CD14-positive monocyte (primary cell): ENCODE measurements around the gene HDGFL3. TPM values are rescaled to one million over a fixed set of nuclear protein-coding genes. Genes with fewer than 3 reads are reported as not detected.

ENCODE experiments used
- DNase-seq, 3 donors: peaks; one replicate each; pipeline ENCODE4 v3.0.0-alpha.2; 2011 to 2022
- H2AFZ ChIP-seq: 2 replicates; pipeline ENCODE4 v1.6.0; 2012; ENCODE audit warnings: mild to moderate bottlenecking, low read depth, low read length, inconsistent platforms; ENCODE audit not compliant: insufficient read depth, poor library complexity, severe bottlenecking
- H3K27ac ChIP-seq, 2 donors: 1 replicate in 1 of 2; 2 replicates in 1 of 2; pipeline ENCODE4 v1.5.1; 2012 to 2013; ENCODE audit warnings: low read length in 2 of 2, control low read depth in 1 of 2, inconsistent platforms in 1 of 2, low read depth in 1 of 2, mild to moderate bottlenecking in 1 of 2
- H3K27me3 ChIP-seq, 2 donors: one replicate each; pipeline versions ENCODE4 v1.6.0 to v1.6.1; 2011 to 2013; ENCODE audit warnings: low read length in 2 of 2; ENCODE audit not compliant: control insufficient read depth in 2 of 2, insufficient read depth in 2 of 2
- H3K36me3 ChIP-seq, 2 donors: replicated peaks in 1 of 2; 1 replicate in 1 of 2; 2 replicates in 1 of 2; pipeline versions ENCODE4 v1.5.1 to v1.6.1; 2012 to 2013; ENCODE audit warnings: low read length in 2 of 2, control low read depth in 1 of 2, inconsistent platforms in 1 of 2, mild to moderate bottlenecking in 1 of 2; ENCODE audit not compliant: insufficient read depth in 2 of 2, control insufficient read depth in 1 of 2
- H3K4me1 ChIP-seq, 2 donors: 1 replicate in 1 of 2; 2 replicates in 1 of 2; pipeline versions ENCODE4 v1.5.1 to v1.6.1; 2012 to 2013; ENCODE audit warnings: low read length in 2 of 2, control low read depth in 1 of 2, inconsistent platforms in 1 of 2, mild to moderate bottlenecking in 1 of 2, moderate library complexity in 1 of 2; ENCODE audit not compliant: insufficient read depth in 2 of 2, control insufficient read depth in 1 of 2
- H3K4me2 ChIP-seq: replicated peaks from 2 replicates; pipeline ENCODE3; 2012; ENCODE audit warnings: low read length, moderate library complexity, mild to moderate bottlenecking; ENCODE audit not compliant: poor library complexity, severe bottlenecking; ENCODE audit errors: extremely low read depth
- H3K4me3 ChIP-seq, 3 experiments: fragments of 200-600 bp in 1 of 3; sonication (generic) in 1 of 3; replicated peaks in 1 of 3; 1 replicate in 2 of 3; 2 replicates in 1 of 3; pipeline ENCODE4 v1.5.1; 2011 to 2013; ENCODE audit warnings: low read length in 3 of 3, mild to moderate bottlenecking in 3 of 3, control low read depth in 2 of 3, low read depth in 2 of 3, inconsistent platforms in 1 of 3, moderate library complexity in 1 of 3
- H3K79me2 ChIP-seq: 2 replicates; pipeline ENCODE4 v1.6.0; 2012; ENCODE audit warnings: mild to moderate bottlenecking, control low read depth, inconsistent platforms, low read length, moderate library complexity; ENCODE audit not compliant: insufficient read depth
- H3K9ac ChIP-seq: 2 replicates; pipeline ENCODE4 v1.6.0; 2017; ENCODE audit warnings: low read length, mild to moderate bottlenecking; ENCODE audit not compliant: insufficient read depth, poor library complexity, severe bottlenecking
- H3K9me3 ChIP-seq, 2 donors: replicated peaks in 1 of 2; 1 replicate in 1 of 2; 2 replicates in 1 of 2; pipeline versions ENCODE4 v1.5.1 to v1.6.1; 2012 to 2013; ENCODE audit warnings: low read length in 2 of 2, control low read depth in 1 of 2; ENCODE audit not compliant: control insufficient read depth in 1 of 2, insufficient read depth in 1 of 2
- H4K20me1 ChIP-seq: 2 replicates; pipeline ENCODE4 v1.6.0; 2012; ENCODE audit warnings: mild to moderate bottlenecking, low read length, control low read depth, moderate library complexity; ENCODE audit not compliant: insufficient read depth
- H3K27ac Mint-ChIP-seq, 7 donors: one replicate each; pipeline ENCODE4 v1.8.0; 2020; ENCODE audit warnings: mild to moderate bottlenecking in 7 of 7, mixed read lengths in 7 of 7, moderate library complexity in 6 of 7, inconsistent platforms in 2 of 7
- H3K27me3 Mint-ChIP-seq, 3 donors: one replicate each; pipeline ENCODE4 v1.8.0; 2021 to 2022; ENCODE audit warnings: low read depth in 3 of 3, mild to moderate bottlenecking in 3 of 3, mixed read lengths in 3 of 3, moderate library complexity in 3 of 3, inconsistent platforms in 1 of 3
- H3K36me3 Mint-ChIP-seq, 2 donors: one replicate each; pipeline ENCODE4 v1.8.0; 2020; ENCODE audit warnings: mixed read lengths in 2 of 2, inconsistent platforms in 1 of 2, mild to moderate bottlenecking in 1 of 2
- H3K4me1 Mint-ChIP-seq: one replicate; pipeline ENCODE4 v1.8.0; 2020; ENCODE audit warnings: mild to moderate bottlenecking, mixed read lengths
- H3K4me3 Mint-ChIP-seq, 2 donors: one replicate each; pipeline ENCODE4 v1.8.0; 2020; ENCODE audit warnings: mild to moderate bottlenecking in 2 of 2, mixed read lengths in 2 of 2, moderate library complexity in 1 of 2
- H3K9me3 Mint-ChIP-seq, 7 donors: one replicate each; pipeline ENCODE4 v1.8.0; 2020 to 2022; ENCODE audit warnings: mixed read lengths in 7 of 7, mild to moderate bottlenecking in 6 of 7, moderate library complexity in 6 of 7, inconsistent platforms in 2 of 7
- WGBS: methylation state at CpG from one replicate; pipeline ENCODE4 v1.1.5; 2013; ENCODE audit warnings: missing lambda C conversion rate; ENCODE audit not compliant: insufficient coverage; 5-methylcytosine and 5-hydroxymethylcytosine counted together
- intact Hi-C, 2 donors: fragments of 100-400 bp; cut with micrococcal nuclease; formaldehyde crosslinking; loops; one replicate each; pipeline versions ENCODE4 v1.15.0 to v1.15.1; 2023
- polyA plus RNA-seq, 3 donors: library from polyadenylated mRNA; depleted of rRNA in 1 of 3; unstranded in 2 of 3; stranded (reverse) in 1 of 3; fragments of 300-500 nt in 2 of 3; fragments of >200 nt in 1 of 3; fragmentation: Illumina TruSeq in 2 of 3; gene quantifications; 1 replicate in 2 of 3; 2 replicates in 1 of 3; pipeline ENCODE4 v1.2.3, GENCODE V29; 2012 to 2021
- TF ChIP-seq, protein P1 (sequence below): fragments of 200-600 bp; IDR thresholded peaks from one replicate; pipeline ENCODE4 v1.8.0; 2022; ENCODE audit warnings: antibody characterized with exemption, mild to moderate bottlenecking

The HDGFL3 gene
- polyA plus RNA-seq, 3 donors = 0.35 to 1.1 (median 0.69) TPM

DNA sequence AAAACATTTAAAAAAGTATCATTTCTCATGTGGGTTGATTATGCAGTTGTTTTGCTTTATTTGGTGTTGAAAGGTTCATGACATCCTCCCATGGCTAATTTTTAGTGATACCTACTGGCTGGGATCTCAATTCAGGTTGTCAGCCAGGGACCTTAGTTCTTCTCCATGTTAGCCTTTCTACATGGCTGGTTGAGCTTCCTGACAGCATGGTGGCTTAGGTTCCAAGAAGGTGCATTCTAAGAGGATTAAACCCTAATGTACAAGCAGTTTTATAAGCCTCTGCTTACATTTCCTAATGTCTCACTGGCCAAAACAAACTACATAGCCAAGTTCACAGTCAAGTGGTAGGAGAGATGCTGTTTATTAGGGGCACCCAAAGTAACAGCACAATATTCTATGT lies 109.5 kb downstream of the HDGFL3 start:
- no peaks in the 10 kb centered on the region for H3K79me2 ChIP-seq
- Mint-ChIP-seq H3K4me1 (peaks cover 33% of the 10 kb centered on the region), H3K36me3 (peaks cover 0 to 2% of the 10 kb centered on the region in 2 donors), H3K9me3 (peaks cover 3 to 14% (median 7%) of the 10 kb centered on the region in 7 donors), H3K27ac (no peak overlapping the region), H3K27me3 (peaks cover 2 to 8% (median 5%) of the 10 kb centered on the region in 3 donors), H3K4me3 (no peak overlapping the region)
- peaks cover 2 to 7% of the 10 kb centered on the region in 2 donors for H3K9me3 ChIP-seq
- no peak overlapping the region for H3K4me3 ChIP-seq
- H3K9ac ChIP-seq = no peak overlapping the region
- no peaks in the 10 kb centered on the region for H3K36me3 ChIP-seq
- peaks cover 22 to 29% of the 10 kb centered on the region in 2 donors for H3K4me1 ChIP-seq
- no peaks in the 10 kb centered on the region for H4K20me1 ChIP-seq
- H3K4me2 ChIP-seq = no peak overlapping the region
- no peak overlapping the region for H3K27ac ChIP-seq
- H2AFZ ChIP-seq = no peak overlapping the region
- intact Hi-C loops = no loop called here
- TF ChIP-seq, protein P1, sequence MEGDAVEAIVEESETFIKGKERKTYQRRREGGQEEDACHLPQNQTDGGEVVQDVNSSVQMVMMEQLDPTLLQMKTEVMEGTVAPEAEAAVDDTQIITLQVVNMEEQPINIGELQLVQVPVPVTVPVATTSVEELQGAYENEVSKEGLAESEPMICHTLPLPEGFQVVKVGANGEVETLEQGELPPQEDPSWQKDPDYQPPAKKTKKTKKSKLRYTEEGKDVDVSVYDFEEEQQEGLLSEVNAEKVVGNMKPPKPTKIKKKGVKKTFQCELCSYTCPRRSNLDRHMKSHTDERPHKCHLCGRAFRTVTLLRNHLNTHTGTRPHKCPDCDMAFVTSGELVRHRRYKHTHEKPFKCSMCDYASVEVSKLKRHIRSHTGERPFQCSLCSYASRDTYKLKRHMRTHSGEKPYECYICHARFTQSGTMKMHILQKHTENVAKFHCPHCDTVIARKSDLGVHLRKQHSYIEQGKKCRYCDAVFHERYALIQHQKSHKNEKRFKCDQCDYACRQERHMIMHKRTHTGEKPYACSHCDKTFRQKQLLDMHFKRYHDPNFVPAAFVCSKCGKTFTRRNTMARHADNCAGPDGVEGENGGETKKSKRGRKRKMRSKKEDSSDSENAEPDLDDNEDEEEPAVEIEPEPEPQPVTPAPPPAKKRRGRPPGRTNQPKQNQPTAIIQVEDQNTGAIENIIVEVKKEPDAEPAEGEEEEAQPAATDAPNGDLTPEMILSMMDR = no peak
- no peaks in the 10 kb centered on the region for H3K27me3 ChIP-seq
- no peak for DNase-seq

DNA sequence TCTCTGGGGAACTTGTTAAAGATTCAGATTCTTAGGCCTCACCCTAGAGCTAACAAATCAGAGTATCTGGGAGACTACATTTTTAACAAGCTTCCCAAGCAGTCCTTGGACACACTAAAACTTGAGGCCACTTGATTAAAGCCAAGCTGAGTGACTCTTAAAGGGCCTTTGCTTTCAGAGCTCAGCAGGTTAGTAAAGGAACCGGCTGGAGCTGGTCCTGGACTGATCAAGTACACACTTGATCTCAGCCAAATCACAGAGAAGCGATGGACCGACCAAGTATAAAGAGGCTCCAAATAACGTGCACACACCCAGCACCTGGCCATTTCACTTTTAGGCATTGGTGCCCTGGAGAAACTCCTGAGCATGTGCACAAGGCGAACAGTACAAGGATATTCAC lies 113.0 kb downstream of the HDGFL3 start:
- Histone ChIP-seq H3K36me3 (no peaks in the 10 kb centered on the region), H3K27me3 (no peaks in the 10 kb centered on the region), H3K79me2 (no peaks in the 10 kb centered on the region), H3K4me1 (peaks cover 20 to 25% of the 10 kb centered on the region in 2 donors), H3K9me3 (peaks cover 2 to 7% of the 10 kb centered on the region in 2 donors), H3K4me3 (no peak overlapping the region), H4K20me1 (no peaks in the 10 kb centered on the region), H2AFZ (no peak overlapping the region), H3K27ac (no peak overlapping the region), H3K4me2 (no peak overlapping the region), H3K9ac (no peak overlapping the region)
- Mint-ChIP-seq H3K27ac (no peak overlapping the region), H3K4me3 (no peak overlapping the region), H3K36me3 (peaks cover 0 to 2% of the 10 kb centered on the region in 2 donors), H3K4me1 (peaks cover 27% of the 10 kb centered on the region), H3K27me3 (peaks cover 0 to 5% (median 2%) of the 10 kb centered on the region in 3 donors), H3K9me3 (peaks cover 3 to 14% (median 7%) of the 10 kb centered on the region in 7 donors)
- TF ChIP-seq, protein P1 = no peak
- intact Hi-C loops = no loop called here
- DNase-seq = no peak
- 100% methylated on average over 3 of the region's 5 CpGs for WGBS
